HEK293 (cell line): Measurements from ENCODE around the gene DISC1.

Experiments
- CTCF ChIA-PET: fragments of 350-600 bp; formaldehyde crosslinking; extraction: SDS; loops from one replicate; lab custom pipeline; 2021; ENCODE audit warnings: antibody characterized with exemption; lab: Yijun Ruan, JAX
- POLR2A ChIA-PET: fragments of 300-600 bp; formaldehyde crosslinking; extraction: SDS; loops from one replicate; lab custom pipeline; 2020; ENCODE audit warnings: antibody characterized with exemption, inconsistent platforms; lab: Yijun Ruan, JAX
- H3K27ac ChIP-seq: fragments of 200-500 bp; sonication (Bioruptor generic); 2 replicates; pipeline ENCODE4 v1.5.1; 2014; ENCODE audit warnings: low read depth, low read length, control low read depth, inconsistent platforms; ENCODE audit errors: extremely low read depth
- H3K36me3 ChIP-seq, 2 experiments: fragments of 200-500 bp in 1 of 2; sonication (Bioruptor generic) in 1 of 2; 1 replicate in 1 of 2; 2 replicates in 1 of 2; pipeline ENCODE4 v1.5.1; 2014 to 2017; ENCODE audit warnings: inconsistent platforms in 2 of 2, low read length in 2 of 2; ENCODE audit not compliant: control insufficient read depth in 2 of 2, insufficient read depth in 1 of 2
- H3K4me1 ChIP-seq: fragments of 200-500 bp; sonication (Bioruptor generic); 2 replicates; pipeline ENCODE4 v1.5.1; 2014; ENCODE audit warnings: mild to moderate bottlenecking, low read length, inconsistent platforms; ENCODE audit not compliant: control insufficient read depth, insufficient read depth
- H3K4me3 ChIP-seq: 2 replicates; pipeline ENCODE4 v1.5.1; 2011; ENCODE audit warnings: low read depth, mild to moderate bottlenecking, control low read depth, low read length, moderate library complexity
- H3K9me3 ChIP-seq: fragments of 200-500 bp; sonication (Bioruptor generic); 2 replicates; pipeline ENCODE4 v1.5.1; 2014; ENCODE audit warnings: low read depth, low read length, inconsistent platforms; ENCODE audit not compliant: control insufficient read depth, insufficient read depth
- KLF16 ChIP-seq: fragments of 450-650 bp; formaldehyde crosslinking; IDR thresholded peaks from 2 replicates; pipeline ENCODE4 v1.5.1; 2017; ENCODE audit warnings: missing biosample characterization, missing genetic modification characterization
- MEIS1 ChIP-seq: sonication (generic); formaldehyde crosslinking; IDR thresholded peaks from 2 replicates; pipeline ENCODE4 v1.8.1; 2022; ENCODE audit warnings: missing genetic modification reagents, mild to moderate bottlenecking, borderline replicate concordance
- MZF1 ChIP-seq: fragments of 450-650 bp; formaldehyde crosslinking; IDR thresholded peaks from 2 replicates; pipeline ENCODE4 v1.5.1; 2017; ENCODE audit warnings: missing biosample characterization, missing genetic modification characterization, borderline replicate concordance
- PBX3 ChIP-seq: sonication (generic); formaldehyde crosslinking; IDR thresholded peaks from 2 replicates; pipeline ENCODE4 v1.8.1; 2022; ENCODE audit warnings: mild to moderate bottlenecking, moderate library complexity, missing genetic modification reagents
- PRDM10 ChIP-seq: fragments of 450-650 bp; formaldehyde crosslinking; IDR thresholded peaks from 2 replicates; pipeline ENCODE4 v1.5.1; 2016; ENCODE audit warnings: missing biosample characterization, missing genetic modification characterization
- TCF7L2 ChIP-seq: IDR thresholded peaks from 2 replicates; pipeline ENCODE4 v1.6.1; 2011; ENCODE audit warnings: low read depth, mild to moderate bottlenecking, inconsistent platforms, low read length, moderate library complexity, borderline replicate concordance
- ZNF433 ChIP-seq: fragments of 450-650 bp; formaldehyde crosslinking; IDR thresholded peaks from 2 replicates; pipeline ENCODE4 v1.5.1; 2016; ENCODE audit warnings: missing biosample characterization, missing genetic modification characterization, low read depth
- ZNF48 ChIP-seq: fragments of 450-650 bp; formaldehyde crosslinking; IDR thresholded peaks from 2 replicates; pipeline ENCODE4 v1.5.1; 2016; ENCODE audit warnings: missing biosample characterization, missing genetic modification characterization
- ZNF560 ChIP-seq: fragments of 450-650 bp; formaldehyde crosslinking; IDR thresholded peaks from 2 replicates; pipeline ENCODE4 v1.5.1; 2017; ENCODE audit warnings: missing biosample characterization, missing genetic modification characterization, borderline replicate concordance
- ZNF701 ChIP-seq: fragments of 450-650 bp; formaldehyde crosslinking; IDR thresholded peaks from 2 replicates; pipeline ENCODE4 v1.5.1; 2016; ENCODE audit warnings: missing biosample characterization, missing genetic modification characterization
- TF ChIP-seq, protein P1 (sequence below): fragments of 450-650 bp; formaldehyde crosslinking; IDR thresholded peaks from 2 replicates; pipeline ENCODE4 v1.5.1; 2016; ENCODE audit warnings: missing biosample characterization, missing genetic modification characterization
- TF ChIP-seq, protein P2 (sequence below): fragments of 450-650 bp; formaldehyde crosslinking; IDR thresholded peaks from 2 replicates; pipeline ENCODE4 v1.5.1; 2016; ENCODE audit warnings: missing biosample characterization, missing genetic modification characterization, borderline replicate concordance
- TF ChIP-seq, protein P3 (sequence below): fragments of 450-650 bp; formaldehyde crosslinking; IDR thresholded peaks from 2 replicates; pipeline ENCODE4 v1.5.1; 2017; ENCODE audit warnings: missing biosample characterization, missing genetic modification characterization
- TF ChIP-seq, protein P4 (sequence below): fragments of 450-650 bp; formaldehyde crosslinking; IDR thresholded peaks from 2 replicates; pipeline ENCODE4 v1.5.1; 2016; ENCODE audit warnings: missing biosample characterization, missing genetic modification characterization

Gene DISC1

GRCh38 chr1:231853588-231854207 lies 227.1 kb downstream of the DISC1 start (continued):
- TF ChIP-seq PRDM10: no peak
- TF ChIP-seq, all 188 proteins: peak for 0

DNA sequence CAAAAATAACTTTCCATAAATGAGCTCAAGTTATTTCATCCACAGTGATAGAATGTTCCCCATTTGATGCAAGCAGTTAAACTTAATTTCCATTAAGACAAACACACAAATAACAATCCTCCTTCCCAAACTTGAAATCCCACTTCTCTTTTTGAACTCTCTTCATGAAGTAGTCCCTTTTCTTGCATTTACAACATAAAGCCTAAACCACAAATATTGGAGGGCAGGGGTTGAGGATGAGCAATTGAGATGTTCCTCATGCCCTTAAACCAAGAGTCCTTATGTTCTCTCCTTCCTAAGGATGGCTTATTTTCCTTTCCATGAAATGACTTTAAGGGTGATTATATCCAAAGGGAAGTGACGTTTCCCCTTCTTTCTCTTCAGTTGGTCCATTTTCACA lies 228.8 kb downstream of the DISC1 start:
- ChIA-PET CTCF (interaction anchor here (0.9 to 3.1 kb wide), 4 partner anchors 11 to 128 kb away, joined by 3 to 15 read pairs (median 4); no protein-coding TSS in a partner anchor), POLR2A (interaction anchor here (0.6 kb wide), 1 partner anchor 534 kb away, joined by 3 read pairs; no protein-coding TSS in a partner anchor)
- Histone ChIP-seq H3K27ac (no peak overlapping the region), H3K9me3 (no peaks in the 10 kb centered on the region), H3K4me1 (no peaks in the 10 kb centered on the region), H3K4me3 (no peak overlapping the region), H3K36me3 (no peaks in the 10 kb centered on the region)
- TF ChIP-seq ZNF433 (tag by site-specific recombination) (no peak), MZF1 (tag by site-specific recombination) (no peak), ZNF560 (tag by site-specific recombination) (no peak), KLF16 (tag by site-specific recombination) (no peak), PBX3 (CRISPR knock-in tag) (no peak), TCF7L2 (no peak), MEIS1 (CRISPR knock-in tag) (no peak), ZNF701 (tag by site-specific recombination) (no peak), ZNF48 (tag by site-specific recombination) (no peak)
- TF ChIP-seq, protein P1, sequence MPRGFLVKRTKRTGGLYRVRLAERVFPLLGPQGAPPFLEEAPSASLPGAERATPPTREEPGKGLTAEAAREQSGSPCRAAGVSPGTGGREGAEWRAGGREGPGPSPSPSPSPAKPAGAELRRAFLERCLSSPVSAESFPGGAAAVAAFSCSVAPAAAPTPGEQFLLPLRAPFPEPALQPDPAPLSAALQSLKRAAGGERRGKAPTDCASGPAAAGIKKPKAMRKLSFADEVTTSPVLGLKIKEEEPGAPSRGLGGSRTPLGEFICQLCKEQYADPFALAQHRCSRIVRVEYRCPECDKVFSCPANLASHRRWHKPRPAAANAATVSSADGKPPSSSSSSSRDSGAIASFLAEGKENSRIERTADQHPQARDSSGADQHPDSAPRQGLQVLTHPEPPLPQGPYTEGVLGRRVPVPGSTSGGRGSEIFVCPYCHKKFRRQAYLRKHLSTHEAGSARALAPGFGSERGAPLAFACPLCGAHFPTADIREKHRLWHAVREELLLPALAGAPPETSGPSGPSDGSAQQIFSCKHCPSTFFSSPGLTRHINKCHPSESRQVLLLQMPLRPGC (tag by site-specific recombination): no peak
- TF ChIP-seq, protein P2, sequence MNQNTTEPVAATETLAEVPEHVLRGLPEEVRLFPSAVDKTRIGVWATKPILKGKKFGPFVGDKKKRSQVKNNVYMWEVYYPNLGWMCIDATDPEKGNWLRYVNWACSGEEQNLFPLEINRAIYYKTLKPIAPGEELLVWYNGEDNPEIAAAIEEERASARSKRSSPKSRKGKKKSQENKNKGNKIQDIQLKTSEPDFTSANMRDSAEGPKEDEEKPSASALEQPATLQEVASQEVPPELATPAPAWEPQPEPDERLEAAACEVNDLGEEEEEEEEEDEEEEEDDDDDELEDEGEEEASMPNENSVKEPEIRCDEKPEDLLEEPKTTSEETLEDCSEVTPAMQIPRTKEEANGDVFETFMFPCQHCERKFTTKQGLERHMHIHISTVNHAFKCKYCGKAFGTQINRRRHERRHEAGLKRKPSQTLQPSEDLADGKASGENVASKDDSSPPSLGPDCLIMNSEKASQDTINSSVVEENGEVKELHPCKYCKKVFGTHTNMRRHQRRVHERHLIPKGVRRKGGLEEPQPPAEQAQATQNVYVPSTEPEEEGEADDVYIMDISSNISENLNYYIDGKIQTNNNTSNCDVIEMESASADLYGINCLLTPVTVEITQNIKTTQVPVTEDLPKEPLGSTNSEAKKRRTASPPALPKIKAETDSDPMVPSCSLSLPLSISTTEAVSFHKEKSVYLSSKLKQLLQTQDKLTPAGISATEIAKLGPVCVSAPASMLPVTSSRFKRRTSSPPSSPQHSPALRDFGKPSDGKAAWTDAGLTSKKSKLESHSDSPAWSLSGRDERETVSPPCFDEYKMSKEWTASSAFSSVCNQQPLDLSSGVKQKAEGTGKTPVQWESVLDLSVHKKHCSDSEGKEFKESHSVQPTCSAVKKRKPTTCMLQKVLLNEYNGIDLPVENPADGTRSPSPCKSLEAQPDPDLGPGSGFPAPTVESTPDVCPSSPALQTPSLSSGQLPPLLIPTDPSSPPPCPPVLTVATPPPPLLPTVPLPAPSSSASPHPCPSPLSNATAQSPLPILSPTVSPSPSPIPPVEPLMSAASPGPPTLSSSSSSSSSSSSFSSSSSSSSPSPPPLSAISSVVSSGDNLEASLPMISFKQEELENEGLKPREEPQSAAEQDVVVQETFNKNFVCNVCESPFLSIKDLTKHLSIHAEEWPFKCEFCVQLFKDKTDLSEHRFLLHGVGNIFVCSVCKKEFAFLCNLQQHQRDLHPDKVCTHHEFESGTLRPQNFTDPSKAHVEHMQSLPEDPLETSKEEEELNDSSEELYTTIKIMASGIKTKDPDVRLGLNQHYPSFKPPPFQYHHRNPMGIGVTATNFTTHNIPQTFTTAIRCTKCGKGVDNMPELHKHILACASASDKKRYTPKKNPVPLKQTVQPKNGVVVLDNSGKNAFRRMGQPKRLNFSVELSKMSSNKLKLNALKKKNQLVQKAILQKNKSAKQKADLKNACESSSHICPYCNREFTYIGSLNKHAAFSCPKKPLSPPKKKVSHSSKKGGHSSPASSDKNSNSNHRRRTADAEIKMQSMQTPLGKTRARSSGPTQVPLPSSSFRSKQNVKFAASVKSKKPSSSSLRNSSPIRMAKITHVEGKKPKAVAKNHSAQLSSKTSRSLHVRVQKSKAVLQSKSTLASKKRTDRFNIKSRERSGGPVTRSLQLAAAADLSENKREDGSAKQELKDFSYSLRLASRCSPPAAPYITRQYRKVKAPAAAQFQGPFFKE (tag by site-specific recombination): no peak
- TF ChIP-seq, protein P3, sequence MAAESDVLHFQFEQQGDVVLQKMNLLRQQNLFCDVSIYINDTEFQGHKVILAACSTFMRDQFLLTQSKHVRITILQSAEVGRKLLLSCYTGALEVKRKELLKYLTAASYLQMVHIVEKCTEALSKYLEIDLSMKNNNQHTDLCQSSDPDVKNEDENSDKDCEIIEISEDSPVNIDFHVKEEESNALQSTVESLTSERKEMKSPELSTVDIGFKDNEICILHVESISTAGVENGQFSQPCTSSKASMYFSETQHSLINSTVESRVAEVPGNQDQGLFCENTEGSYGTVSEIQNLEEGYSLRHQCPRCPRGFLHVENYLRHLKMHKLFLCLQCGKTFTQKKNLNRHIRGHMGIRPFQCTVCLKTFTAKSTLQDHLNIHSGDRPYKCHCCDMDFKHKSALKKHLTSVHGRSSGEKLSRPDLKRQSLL (tag by site-specific recombination): no peak
- TF ChIP-seq, protein P4, sequence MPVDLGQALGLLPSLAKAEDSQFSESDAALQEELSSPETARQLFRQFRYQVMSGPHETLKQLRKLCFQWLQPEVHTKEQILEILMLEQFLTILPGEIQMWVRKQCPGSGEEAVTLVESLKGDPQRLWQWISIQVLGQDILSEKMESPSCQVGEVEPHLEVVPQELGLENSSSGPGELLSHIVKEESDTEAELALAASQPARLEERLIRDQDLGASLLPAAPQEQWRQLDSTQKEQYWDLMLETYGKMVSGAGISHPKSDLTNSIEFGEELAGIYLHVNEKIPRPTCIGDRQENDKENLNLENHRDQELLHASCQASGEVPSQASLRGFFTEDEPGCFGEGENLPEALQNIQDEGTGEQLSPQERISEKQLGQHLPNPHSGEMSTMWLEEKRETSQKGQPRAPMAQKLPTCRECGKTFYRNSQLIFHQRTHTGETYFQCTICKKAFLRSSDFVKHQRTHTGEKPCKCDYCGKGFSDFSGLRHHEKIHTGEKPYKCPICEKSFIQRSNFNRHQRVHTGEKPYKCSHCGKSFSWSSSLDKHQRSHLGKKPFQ (tag by site-specific recombination): no peak
